Measurements from ENCODE around the gene TTC21B.

TTC21B gene

GRCh38 chr2:165847001-165847400 lies 106.6 kb downstream of the TTC21B start:
- Histone ChIP-seq H3K4me1 (ENCODE audit: control insufficient read depth, insufficient read depth, low read length) (no peaks in the 10 kb centered on the region; the same call in 1 of the 2 replicates), H3K9me3 (ENCODE audit: control insufficient read depth, insufficient read depth, low read depth, low read length) (no peaks in the 10 kb centered on the region), H3K36me3 (ENCODE audit: control insufficient read depth in 2 of 2, insufficient read depth in 1 of 2, low read length in 2 of 2) (no peaks in the 10 kb centered on the region), H3K4me3 (ENCODE audit: low read depth, low read length) (no peak overlapping the region), H3K27ac (ENCODE audit: extremely low read depth, low read depth, low read length) (no peak overlapping the region)
- CTCF ChIA-PET = interaction anchor here (0.5 to 1.1 kb wide), 4 partner anchors 12 to 446 kb away, joined by 3 to 8 read pairs (median 4); no protein-coding TSS in a partner anchor
- POLR2A ChIA-PET = no interaction called here
- no peak for TF ChIP-seq ZSCAN23 (tag by site-specific recombination; IDR thresholded peaks at IDR 0.05)

GRCh38 chr2:165846056-165846455 lies 107.5 kb downstream of the TTC21B start:
- TF ChIP-seq ZNF677 (tag by site-specific recombination; IDR thresholded peaks at IDR 0.05) (no peak), ZNF707 (tag by site-specific recombination; IDR thresholded peaks at IDR 0.05) (no peak), ZNF629 (tag by site-specific recombination; IDR thresholded peaks at IDR 0.05) (no peak), SP3 (tag by site-specific recombination; IDR thresholded peaks at IDR 0.05) (no peak), ZNF280D (tag by site-specific recombination; IDR thresholded peaks at IDR 0.05) (no peak), ZNF10 (tag by site-specific recombination; IDR thresholded peaks at IDR 0.05) (no peak), ZNF610 (tag by site-specific recombination; IDR thresholded peaks at IDR 0.05; ENCODE audit: borderline replicate concordance) (no peak), ZNF211 (tag by site-specific recombination; IDR thresholded peaks at IDR 0.05; ENCODE audit: low read depth) (no peak), ZNF704 (tag by site-specific recombination; IDR thresholded peaks at IDR 0.05) (no peak), EGR2 (tag by site-specific recombination; IDR thresholded peaks at IDR 0.05; ENCODE audit: low read depth) (no peak), ZNF138 (tag by site-specific recombination; IDR thresholded peaks at IDR 0.05; ENCODE audit: borderline replicate concordance) (no peak), PRDM4 (tag by site-specific recombination; IDR thresholded peaks at IDR 0.05) (no peak), ZNF580 (tag by site-specific recombination; IDR thresholded peaks at IDR 0.05) (no peak), ZIC2 (tag by site-specific recombination; IDR thresholded peaks at IDR 0.05) (no peak), PRDM10 (tag by site-specific recombination; IDR thresholded peaks at IDR 0.05) (no peak), BCL11A (tag by site-specific recombination; IDR thresholded peaks at IDR 0.05; ENCODE audit: low read depth) (no peak), ZFP37 (tag by site-specific recombination; IDR thresholded peaks at IDR 0.05) (no peak), ZNF248 (tag by site-specific recombination; IDR thresholded peaks at IDR 0.05) (no peak), ZNF335 (tag by site-specific recombination; conservative IDR thresholded peaks at IDR 0.05) (no peak)
- ChIA-PET CTCF (interaction anchor here (0.7 to 1.1 kb wide), 2 partner anchors 11 to 69 kb away, joined by 3 to 8 read pairs; no protein-coding TSS in a partner anchor), POLR2A (no interaction called here)

More at GRCh38 chr2:165846056-165846455, 107.5 kb downstream of the TTC21B start:
- H3K4me1 ChIP-seq (ENCODE audit: control insufficient read depth, insufficient read depth, low read length) = no peaks in the 10 kb centered on the region; the same call in 1 of the 2 replicates
- no peak overlapping the region for H3K27ac ChIP-seq (ENCODE audit: extremely low read depth, low read depth, low read length)
- H3K36me3 ChIP-seq (ENCODE audit: control insufficient read depth in 2 of 2, insufficient read depth in 1 of 2, low read length in 2 of 2) = no peaks in the 10 kb centered on the region
- H3K4me3 ChIP-seq (ENCODE audit: low read depth, low read length) = no peak overlapping the region
- no peaks in the 10 kb centered on the region for H3K9me3 ChIP-seq (ENCODE audit: control insufficient read depth, insufficient read depth, low read depth, low read length)
